ENCODE data around the gene MYOM3. TPM values are rescaled to one million over a fixed set of nuclear protein-coding genes. Genes with fewer than 3 reads are reported as not detected.

The MYOM3 gene
- total RNA-seq, 2 donors from 2014 or later = 0.11 to 0.15 TPM

DNA sequence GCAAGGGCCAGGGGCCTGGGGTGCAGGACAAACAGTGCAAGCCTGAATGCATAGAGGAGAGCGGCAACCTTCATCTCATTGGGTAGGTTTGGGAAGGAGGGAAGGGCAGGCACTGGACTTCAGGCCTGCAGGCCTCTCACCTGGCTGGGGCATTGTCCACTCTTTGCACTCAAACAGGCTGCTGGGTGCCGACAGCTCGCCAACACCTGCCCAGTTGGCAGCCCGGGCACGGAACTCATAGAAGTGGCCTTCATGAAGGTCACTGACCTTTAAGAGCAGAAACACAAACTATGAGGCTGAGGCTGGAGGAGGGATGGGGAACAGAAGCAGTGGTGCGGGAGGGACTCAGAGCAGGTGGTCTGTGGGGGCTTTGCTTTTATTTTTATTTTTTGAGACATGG is 30.7 kb downstream of the MYOM3 start:
- Histone ChIP-seq H3K27me3 (ENCODE audit: control insufficient read depth, insufficient read depth, low read length, poor library complexity, severe bottlenecking) (no peaks in the 10 kb centered on the region), H3K4me3 (ENCODE audit: low read length) (no peak overlapping the region), H3K36me3 (ENCODE audit: control insufficient read depth, insufficient read depth, low read length) (no peaks in the 10 kb centered on the region), H3K9ac (ENCODE audit: extremely low read depth, low read length, poor library complexity, severe bottlenecking) (no peak overlapping the region), H3K4me1 (ENCODE audit: control insufficient read depth, insufficient read depth, low read length) (no peaks in the 10 kb centered on the region), H3K27ac (ENCODE audit: low read depth, low read length) (no peak overlapping the region), H3K9me3 (ENCODE audit: control insufficient read depth, low read length) (no peaks in the 10 kb centered on the region)
- Mint-ChIP-seq H3K9me3 (no peaks in the 10 kb centered on the region), H3K4me1 (no peaks in the 10 kb centered on the region), H3K36me3 (ENCODE audit: low read depth) (no peaks in the 10 kb centered on the region), H3K27ac (no peak overlapping the region), H3K4me3 (no peak overlapping the region), H3K27me3 (ENCODE audit: insufficient read depth) (no peaks in the 10 kb centered on the region)
- WGBS, 2 experiments (ENCODE audit: insufficient coverage in 1 of 2, insufficient read length in 1 of 2) = 89 to 93% methylated on average over 1 to 6 of the region's 6 CpGs
- TF ChIP-seq, protein P1, sequence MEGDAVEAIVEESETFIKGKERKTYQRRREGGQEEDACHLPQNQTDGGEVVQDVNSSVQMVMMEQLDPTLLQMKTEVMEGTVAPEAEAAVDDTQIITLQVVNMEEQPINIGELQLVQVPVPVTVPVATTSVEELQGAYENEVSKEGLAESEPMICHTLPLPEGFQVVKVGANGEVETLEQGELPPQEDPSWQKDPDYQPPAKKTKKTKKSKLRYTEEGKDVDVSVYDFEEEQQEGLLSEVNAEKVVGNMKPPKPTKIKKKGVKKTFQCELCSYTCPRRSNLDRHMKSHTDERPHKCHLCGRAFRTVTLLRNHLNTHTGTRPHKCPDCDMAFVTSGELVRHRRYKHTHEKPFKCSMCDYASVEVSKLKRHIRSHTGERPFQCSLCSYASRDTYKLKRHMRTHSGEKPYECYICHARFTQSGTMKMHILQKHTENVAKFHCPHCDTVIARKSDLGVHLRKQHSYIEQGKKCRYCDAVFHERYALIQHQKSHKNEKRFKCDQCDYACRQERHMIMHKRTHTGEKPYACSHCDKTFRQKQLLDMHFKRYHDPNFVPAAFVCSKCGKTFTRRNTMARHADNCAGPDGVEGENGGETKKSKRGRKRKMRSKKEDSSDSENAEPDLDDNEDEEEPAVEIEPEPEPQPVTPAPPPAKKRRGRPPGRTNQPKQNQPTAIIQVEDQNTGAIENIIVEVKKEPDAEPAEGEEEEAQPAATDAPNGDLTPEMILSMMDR (conservative IDR thresholded peaks at IDR 0.05) = no peak
- no peak for DNase-seq

DNA sequence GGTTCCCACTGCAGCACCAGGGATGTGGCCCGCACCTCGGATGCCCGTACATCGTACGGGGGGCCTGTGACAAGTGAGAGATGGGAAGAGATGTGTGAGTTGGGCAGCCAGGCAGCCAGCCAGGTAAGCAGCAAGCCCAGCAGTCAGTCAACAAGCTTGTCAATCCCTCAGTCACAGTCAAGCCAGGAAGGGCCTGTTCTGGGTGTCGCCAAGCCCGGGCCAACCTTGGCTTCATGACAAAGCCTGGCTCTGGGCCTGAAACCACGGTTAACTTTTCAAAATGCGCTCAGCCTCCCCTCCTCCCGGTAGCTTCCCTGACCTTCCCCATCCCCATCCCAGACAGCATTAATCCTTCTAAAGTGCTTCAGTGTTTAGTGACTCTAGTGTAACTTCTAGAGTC is 31.8 kb downstream of the MYOM3 start:
- Histone ChIP-seq H3K4me1 (ENCODE audit: control insufficient read depth, insufficient read depth, low read length) (no peaks in the 10 kb centered on the region), H3K9me3 (ENCODE audit: control insufficient read depth, low read length) (no peaks in the 10 kb centered on the region), H3K27me3 (ENCODE audit: control insufficient read depth, insufficient read depth, low read length, poor library complexity, severe bottlenecking) (no peaks in the 10 kb centered on the region), H3K9ac (ENCODE audit: extremely low read depth, low read length, poor library complexity, severe bottlenecking) (no peak overlapping the region), H3K4me3 (ENCODE audit: low read length) (no peak overlapping the region), H3K27ac (ENCODE audit: low read depth, low read length) (no peak overlapping the region), H3K36me3 (ENCODE audit: control insufficient read depth, insufficient read depth, low read length) (no peaks in the 10 kb centered on the region)
- H3K27ac Mint-ChIP-seq = no peak overlapping the region
- no peaks in the 10 kb centered on the region for H3K4me1 Mint-ChIP-seq
- no peaks in the 10 kb centered on the region for H3K27me3 Mint-ChIP-seq (ENCODE audit: insufficient read depth)
- WGBS, 2 experiments (ENCODE audit: insufficient coverage in 1 of 2, insufficient read length in 1 of 2) = 70 to 82% methylated on average over 5 to 10 of the region's 10 CpGs
- H3K9me3 Mint-ChIP-seq = no peaks in the 10 kb centered on the region
- no peaks in the 10 kb centered on the region for H3K36me3 Mint-ChIP-seq (ENCODE audit: low read depth)
- TF ChIP-seq, protein P1 (conservative IDR thresholded peaks at IDR 0.05) = no peak
- DNase-seq = no peak
- no peak overlapping the region for H3K4me3 Mint-ChIP-seq

DNA sequence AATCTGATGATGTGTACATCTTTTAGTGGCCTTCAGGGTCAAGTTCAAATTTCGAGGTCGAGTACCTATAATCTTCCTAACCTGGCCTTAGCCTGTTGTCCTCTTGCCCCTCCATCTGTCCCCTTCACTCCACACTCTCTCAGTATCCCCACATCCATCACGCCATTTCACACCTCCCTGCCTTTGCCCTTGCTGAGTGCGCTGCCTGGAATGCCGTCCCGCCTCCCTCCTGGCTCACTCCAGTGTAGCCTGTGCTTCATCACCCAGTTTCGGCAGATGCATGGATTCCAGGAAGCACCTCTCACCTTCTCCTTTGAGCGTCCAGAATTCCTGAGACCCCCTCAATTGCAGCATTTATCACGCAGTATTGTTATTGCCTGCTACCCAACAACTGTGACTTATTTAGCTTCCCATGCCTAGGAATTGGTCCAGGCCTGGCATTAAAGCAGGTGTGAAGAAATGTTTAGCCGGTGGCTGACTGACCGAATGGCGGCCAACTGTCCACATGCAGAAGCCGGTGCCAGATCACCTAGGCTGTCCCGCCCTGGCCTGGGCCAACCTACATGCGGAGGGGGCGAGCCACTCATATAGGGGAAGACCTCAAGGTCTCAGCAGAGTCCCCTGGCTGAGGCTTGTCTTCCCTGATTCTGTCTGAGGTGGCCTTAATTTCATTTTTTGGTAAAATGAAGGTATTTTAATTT is 34.5 kb downstream of the MYOM3 start:
- TF ChIP-seq, protein P1 (conservative IDR thresholded peaks at IDR 0.05) = no peak
- WGBS, 2 experiments (ENCODE audit: insufficient coverage in 1 of 2, insufficient read length in 1 of 2) = 90 to 94% methylated on average over 13 to 16 of the region's 16 CpGs
- Mint-ChIP-seq H3K36me3 (ENCODE audit: low read depth) (no peaks in the 10 kb centered on the region), H3K4me1 (no peaks in the 10 kb centered on the region), H3K27ac (no peak overlapping the region), H3K9me3 (no peaks in the 10 kb centered on the region), H3K27me3 (ENCODE audit: insufficient read depth) (no peaks in the 10 kb centered on the region), H3K4me3 (no peak overlapping the region)
- no peak overlapping the region for H3K27ac ChIP-seq (ENCODE audit: low read depth, low read length)
- peak; percentile 55 for DNase-seq
- no peaks in the 10 kb centered on the region for H3K27me3 ChIP-seq (ENCODE audit: control insufficient read depth, insufficient read depth, low read length, poor library complexity, severe bottlenecking)
- H3K4me3 ChIP-seq (ENCODE audit: low read length) = no peak overlapping the region
- H3K4me1 ChIP-seq (ENCODE audit: control insufficient read depth, insufficient read depth, low read length) = no peaks in the 10 kb centered on the region
- H3K9ac ChIP-seq (ENCODE audit: extremely low read depth, low read length, poor library complexity, severe bottlenecking) = no peak overlapping the region
- H3K36me3 ChIP-seq (ENCODE audit: control insufficient read depth, insufficient read depth, low read length) = no peaks in the 10 kb centered on the region
- H3K9me3 ChIP-seq (ENCODE audit: control insufficient read depth, low read length) = no peaks in the 10 kb centered on the region

Data from endodermal cell (in vitro differentiated cells).